GM23338 (cell line): ENCODE data around the gene PHF10. TPM values are rescaled to one million over a fixed set of nuclear protein-coding genes. Genes with fewer than 3 reads are reported as not detected.
"Not testable (repeated sequence)": the region's sequence is repeated elsewhere in the genome, so short reads cannot be mapped to it uniquely, and the experiment has no call there.

ENCODE experiments used
- ATAC-seq: fragments of 200-7000 bp; cut with Tn5 transposase; 3 replicates; pipeline ENCODE4 v1.9.1; 2020
- DNase-seq: peaks from one replicate; pipeline ENCODE4 v3.0.0-alpha.2; 2015; ENCODE audit warnings: low spot score
- H2AFZ ChIP-seq: fragments of 200-600 bp; sonication (generic); 2 replicates; pipeline ENCODE4 v1.8.0; 2016; ENCODE audit warnings: antibody characterized with exemption, mild to moderate bottlenecking, moderate library complexity
- H3F3A ChIP-seq: fragments of 200-600 bp; sonication (generic); replicated peaks from 2 replicates; pipeline ENCODE4 v1.8.0; 2017; ENCODE audit warnings: antibody characterized with exemption, mixed run types, low read depth
- H3K27ac ChIP-seq: fragments of 200-600 bp; sonication (generic); 2 replicates; pipeline ENCODE4 v1.6.1; 2016; ENCODE audit warnings: low read depth
- H3K27me3 ChIP-seq: fragments of 200-600 bp; sonication (generic); 2 replicates; pipeline ENCODE4 v1.8.0; 2016; ENCODE audit warnings: mild to moderate bottlenecking, mixed run types, moderate library complexity; ENCODE audit not compliant: insufficient read depth
- H3K36me3 ChIP-seq: fragments of 200-600 bp; sonication (generic); 2 replicates; pipeline ENCODE4 v1.8.0; 2016; ENCODE audit warnings: mild to moderate bottlenecking; ENCODE audit not compliant: insufficient read depth
- H3K4me1 ChIP-seq: fragments of 200-600 bp; sonication (generic); 2 replicates; pipeline ENCODE4 v1.8.0; 2016; ENCODE audit warnings: mild to moderate bottlenecking, moderate library complexity; ENCODE audit not compliant: insufficient read depth
- H3K4me2 ChIP-seq: fragments of 200-600 bp; sonication (generic); 2 replicates; pipeline ENCODE4 v1.7.1; 2017; ENCODE audit warnings: mixed run types
- H3K4me3 ChIP-seq: fragments of 200-600 bp; sonication (generic); 2 replicates; pipeline ENCODE4 v1.6.1; 2016; ENCODE audit warnings: mixed run types
- H3K79me2 ChIP-seq: fragments of 200-600 bp; sonication (generic); replicated peaks from 2 replicates; pipeline ENCODE4 v1.8.0; 2017; ENCODE audit warnings: mild to moderate bottlenecking; ENCODE audit not compliant: insufficient read depth
- H3K9me2 ChIP-seq: fragments of 200-600 bp; sonication (generic); 2 replicates; pipeline ENCODE4 v1.8.0; 2017; ENCODE audit not compliant: insufficient read depth
- H4K20me1 ChIP-seq: fragments of 200-600 bp; sonication (generic); replicated peaks from 2 replicates; pipeline ENCODE4 v1.8.0; 2017; ENCODE audit warnings: mild to moderate bottlenecking; ENCODE audit not compliant: insufficient read depth
- H3K27ac Mint-ChIP-seq: 2 replicates; pipeline ENCODE4 v1.8.0; 2020; ENCODE audit warnings: inconsistent platforms, mild to moderate bottlenecking, moderate library complexity, mixed read lengths
- H3K27me3 Mint-ChIP-seq: 3 replicates; pipeline ENCODE4 v1.8.0; 2022; ENCODE audit warnings: low read depth, mild to moderate bottlenecking, moderate library complexity, mixed read lengths, inconsistent platforms; ENCODE audit not compliant: insufficient read depth, poor library complexity
- H3K36me3 Mint-ChIP-seq: 3 replicates; pipeline ENCODE4 v1.8.0; 2021; ENCODE audit warnings: low read depth, mild to moderate bottlenecking, inconsistent platforms, moderate library complexity, mixed read lengths
- H3K4me1 Mint-ChIP-seq: 3 replicates; pipeline ENCODE4 v1.8.0; 2020; ENCODE audit warnings: mild to moderate bottlenecking, inconsistent platforms, mixed read lengths
- H3K4me3 Mint-ChIP-seq: 3 replicates; pipeline ENCODE4 v1.8.0; 2021; ENCODE audit warnings: moderate library complexity, mild to moderate bottlenecking, inconsistent platforms, mixed read lengths
- H3K9me3 Mint-ChIP-seq: 3 replicates; pipeline ENCODE4 v1.8.0; 2020; ENCODE audit warnings: moderate library complexity, mild to moderate bottlenecking, inconsistent platforms, mixed read lengths
- EZH2phosphoT487 ChIP-seq: fragments of 200-600 bp; sonication (generic); IDR thresholded peaks from one replicate; pipeline ENCODE4 v1.8.1; 2018; ENCODE audit warnings: antibody characterized with exemption; ENCODE audit not compliant: unreplicated experiment
- REST ChIP-seq: IDR thresholded peaks from one replicate; pipeline ENCODE4 v1.6.1; 2018; ENCODE audit warnings: antibody characterized with exemption; ENCODE audit not compliant: unreplicated experiment
- STAT1 ChIP-seq: IDR thresholded peaks from one replicate; pipeline ENCODE4 v1.6.1; 2016; ENCODE audit warnings: antibody characterized with exemption; ENCODE audit not compliant: unreplicated experiment
- ZNF114 ChIP-seq: fragments of 250-450 bp; sonication (Bioruptor Pico); IDR thresholded peaks from 2 replicates; pipeline ENCODE4 v1.5.0; 2020; ENCODE audit warnings: mild to moderate bottlenecking, moderate library complexity
- ZNF331 ChIP-seq: fragments of 250-450 bp; sonication (Bioruptor Pico); IDR thresholded peaks from 2 replicates; pipeline ENCODE4 v1.5.0; 2020; ENCODE audit warnings: low read depth, mild to moderate bottlenecking, moderate library complexity
- polyA plus RNA-seq: library from polyadenylated mRNA; unstranded; fragments of >200 nt; fragmentation: Nextera tagmentation; extraction: Ambion mirVana; gene quantifications from 2 replicates; pipeline ENCODE4 v1.2.1, GENCODE V29; 2016
- total RNA-seq: library from RNA; depleted of rRNA; stranded (reverse); fragments of >200 nt; shearing (Covaris generic); gene quantifications from 2 replicates; pipeline ENCODE4 v1.2.3, GENCODE V29; 2014
- TF ChIP-seq, protein P1 (sequence below): fragments of 250-450 bp; sonication (Bioruptor Pico); IDR thresholded peaks from 2 replicates; pipeline ENCODE4 v1.5.0; 2020; ENCODE audit warnings: mild to moderate bottlenecking, moderate library complexity
- TF ChIP-seq, protein P2 (sequence below), 2 experiments: fragments of 200-600 bp in 1 of 2; sonication (generic) in 1 of 2; conservative IDR thresholded peaks; 2 replicates each; pipeline versions ENCODE4 v1.5.1 to v1.6.1; 2016 to 2017; ENCODE audit warnings: antibody characterized with exemption in 2 of 2, low read depth in 2 of 2, mild to moderate bottlenecking in 2 of 2, moderate library complexity in 1 of 2
- TF ChIP-seq, protein P3 (sequence below): IDR thresholded peaks from 2 replicates; pipeline ENCODE4 v1.6.1; 2016; ENCODE audit warnings: antibody characterized with exemption

The PHF10 gene
- total and polyA plus RNA-seq, 2 experiments from 2014 or later, result 16.5 to 44.7 TPM

GRCh38 chr6:169697115-169697514 lies 27.2 kb downstream of the PHF10 start:
- H3F3A ChIP-seq, H3K27ac Mint-ChIP-seq, ATAC-seq, H3K36me3 ChIP-seq, H3K9me2 ChIP-seq, H3K4me3 ChIP-seq, H3K4me3 Mint-ChIP-seq, H3K4me2 ChIP-seq, H3K27ac ChIP-seq, H2AFZ ChIP-seq, H3K27me3 Mint-ChIP-seq, H3K27me3 ChIP-seq, H3K9me3 Mint-ChIP-seq: not testable (repeated sequence)
- Histone ChIP-seq H3K79me2 (peaks cover 82% of the 10 kb centered on the region), H3K4me1 (peaks cover 11% of the 10 kb centered on the region), H4K20me1 (peaks cover 12% of the 10 kb centered on the region; the same call in 1 of the 2 replicates)
- H3K4me1 Mint-ChIP-seq, result peaks cover 21% of the 10 kb centered on the region
- TF ChIP-seq, protein P1, sequence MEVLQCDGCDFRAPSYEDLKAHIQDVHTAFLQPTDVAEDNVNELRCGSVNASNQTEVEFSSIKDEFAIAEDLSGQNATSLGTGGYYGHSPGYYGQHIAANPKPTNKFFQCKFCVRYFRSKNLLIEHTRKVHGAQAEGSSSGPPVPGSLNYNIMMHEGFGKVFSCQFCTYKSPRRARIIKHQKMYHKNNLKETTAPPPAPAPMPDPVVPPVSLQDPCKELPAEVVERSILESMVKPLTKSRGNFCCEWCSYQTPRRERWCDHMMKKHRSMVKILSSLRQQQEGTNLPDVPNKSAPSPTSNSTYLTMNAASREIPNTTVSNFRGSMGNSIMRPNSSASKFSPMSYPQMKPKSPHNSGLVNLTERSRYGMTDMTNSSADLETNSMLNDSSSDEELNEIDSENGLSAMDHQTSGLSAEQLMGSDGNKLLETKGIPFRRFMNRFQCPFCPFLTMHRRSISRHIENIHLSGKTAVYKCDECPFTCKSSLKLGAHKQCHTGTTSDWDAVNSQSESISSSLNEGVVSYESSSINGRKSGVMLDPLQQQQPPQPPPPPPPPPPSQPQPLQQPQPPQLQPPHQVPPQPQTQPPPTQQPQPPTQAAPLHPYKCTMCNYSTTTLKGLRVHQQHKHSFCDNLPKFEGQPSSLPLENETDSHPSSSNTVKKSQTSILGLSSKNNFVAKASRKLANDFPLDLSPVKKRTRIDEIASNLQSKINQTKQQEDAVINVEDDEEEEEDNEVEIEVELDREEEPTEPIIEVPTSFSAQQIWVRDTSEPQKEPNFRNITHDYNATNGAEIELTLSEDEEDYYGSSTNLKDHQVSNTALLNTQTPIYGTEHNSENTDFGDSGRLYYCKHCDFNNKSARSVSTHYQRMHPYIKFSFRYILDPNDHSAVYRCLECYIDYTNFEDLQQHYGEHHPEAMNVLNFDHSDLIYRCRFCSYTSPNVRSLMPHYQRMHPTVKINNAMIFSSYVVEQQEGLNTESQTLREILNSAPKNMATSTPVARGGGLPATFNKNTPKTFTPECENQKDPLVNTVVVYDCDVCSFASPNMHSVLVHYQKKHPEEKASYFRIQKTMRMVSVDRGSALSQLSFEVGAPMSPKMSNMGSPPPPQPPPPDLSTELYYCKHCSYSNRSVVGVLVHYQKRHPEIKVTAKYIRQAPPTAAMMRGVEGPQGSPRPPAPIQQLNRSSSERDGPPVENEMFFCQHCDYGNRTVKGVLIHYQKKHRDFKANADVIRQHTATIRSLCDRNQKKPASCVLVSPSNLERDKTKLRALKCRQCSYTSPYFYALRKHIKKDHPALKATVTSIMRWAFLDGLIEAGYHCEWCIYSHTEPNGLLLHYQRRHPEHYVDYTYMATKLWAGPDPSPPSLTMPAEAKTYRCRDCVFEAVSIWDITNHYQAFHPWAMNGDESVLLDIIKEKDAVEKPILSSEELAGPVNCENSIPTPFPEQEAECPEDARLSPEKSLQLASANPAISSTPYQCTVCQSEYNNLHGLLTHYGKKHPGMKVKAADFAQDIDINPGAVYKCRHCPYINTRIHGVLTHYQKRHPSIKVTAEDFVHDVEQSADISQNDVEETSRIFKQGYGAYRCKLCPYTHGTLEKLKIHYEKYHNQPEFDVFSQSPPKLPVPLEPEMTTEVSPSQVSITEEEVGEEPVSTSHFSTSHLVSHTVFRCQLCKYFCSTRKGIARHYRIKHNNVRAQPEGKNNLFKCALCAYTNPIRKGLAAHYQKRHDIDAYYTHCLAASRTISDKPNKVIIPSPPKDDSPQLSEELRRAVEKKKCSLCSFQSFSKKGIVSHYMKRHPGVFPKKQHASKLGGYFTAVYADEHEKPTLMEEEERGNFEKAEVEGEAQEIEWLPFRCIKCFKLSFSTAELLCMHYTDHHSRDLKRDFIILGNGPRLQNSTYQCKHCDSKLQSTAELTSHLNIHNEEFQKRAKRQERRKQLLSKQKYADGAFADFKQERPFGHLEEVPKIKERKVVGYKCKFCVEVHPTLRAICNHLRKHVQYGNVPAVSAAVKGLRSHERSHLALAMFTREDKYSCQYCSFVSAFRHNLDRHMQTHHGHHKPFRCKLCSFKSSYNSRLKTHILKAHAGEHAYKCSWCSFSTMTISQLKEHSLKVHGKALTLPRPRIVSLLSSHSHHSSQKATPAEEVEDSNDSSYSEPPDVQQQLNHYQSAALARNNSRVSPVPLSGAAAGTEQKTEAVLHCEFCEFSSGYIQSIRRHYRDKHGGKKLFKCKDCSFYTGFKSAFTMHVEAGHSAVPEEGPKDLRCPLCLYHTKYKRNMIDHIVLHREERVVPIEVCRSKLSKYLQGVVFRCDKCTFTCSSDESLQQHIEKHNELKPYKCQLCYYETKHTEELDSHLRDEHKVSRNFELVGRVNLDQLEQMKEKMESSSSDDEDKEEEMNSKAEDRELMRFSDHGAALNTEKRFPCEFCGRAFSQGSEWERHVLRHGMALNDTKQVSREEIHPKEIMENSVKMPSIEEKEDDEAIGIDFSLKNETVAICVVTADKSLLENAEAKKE (CRISPR knock-in tag), result 0 out of 2 replicates have a peak, but pooled peaks have one; percentile 17
- TF ChIP-seq, protein P2, sequence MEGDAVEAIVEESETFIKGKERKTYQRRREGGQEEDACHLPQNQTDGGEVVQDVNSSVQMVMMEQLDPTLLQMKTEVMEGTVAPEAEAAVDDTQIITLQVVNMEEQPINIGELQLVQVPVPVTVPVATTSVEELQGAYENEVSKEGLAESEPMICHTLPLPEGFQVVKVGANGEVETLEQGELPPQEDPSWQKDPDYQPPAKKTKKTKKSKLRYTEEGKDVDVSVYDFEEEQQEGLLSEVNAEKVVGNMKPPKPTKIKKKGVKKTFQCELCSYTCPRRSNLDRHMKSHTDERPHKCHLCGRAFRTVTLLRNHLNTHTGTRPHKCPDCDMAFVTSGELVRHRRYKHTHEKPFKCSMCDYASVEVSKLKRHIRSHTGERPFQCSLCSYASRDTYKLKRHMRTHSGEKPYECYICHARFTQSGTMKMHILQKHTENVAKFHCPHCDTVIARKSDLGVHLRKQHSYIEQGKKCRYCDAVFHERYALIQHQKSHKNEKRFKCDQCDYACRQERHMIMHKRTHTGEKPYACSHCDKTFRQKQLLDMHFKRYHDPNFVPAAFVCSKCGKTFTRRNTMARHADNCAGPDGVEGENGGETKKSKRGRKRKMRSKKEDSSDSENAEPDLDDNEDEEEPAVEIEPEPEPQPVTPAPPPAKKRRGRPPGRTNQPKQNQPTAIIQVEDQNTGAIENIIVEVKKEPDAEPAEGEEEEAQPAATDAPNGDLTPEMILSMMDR (conservative IDR thresholded peaks at IDR 0.05; ENCODE audit: low read depth in 2 of 2), result peak; percentile 67 to 80
- H3K36me3 Mint-ChIP-seq, result peaks cover 54% of the 10 kb centered on the region
- peak; percentile 71 for DNase-seq

DNA sequence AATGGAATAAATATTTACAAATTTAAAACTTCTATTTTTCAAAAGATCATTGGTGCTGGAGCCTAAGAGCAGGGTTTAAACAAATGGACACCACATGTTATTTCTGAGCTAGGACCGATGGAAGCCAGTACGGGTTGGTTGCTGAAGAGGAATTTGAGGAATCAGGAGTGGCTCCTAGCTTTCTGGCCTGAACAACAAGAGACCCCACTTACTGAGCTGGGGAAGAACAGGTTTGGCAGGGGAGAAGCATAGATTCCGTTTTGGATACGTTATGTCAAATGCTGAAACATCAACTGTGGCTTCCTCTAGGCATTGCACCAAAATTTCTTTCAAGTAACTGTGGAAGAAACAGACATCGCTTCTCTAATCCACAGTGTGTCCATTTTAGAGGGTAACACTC lies 29.2 kb downstream of the PHF10 start:
- no peak overlapping the region for H3K27ac Mint-ChIP-seq
- no peak for DNase-seq
- peaks cover 12% of the 10 kb centered on the region; the same call in 1 of the 2 replicates for H4K20me1 ChIP-seq
- no peak overlapping the region for H3K4me3 Mint-ChIP-seq
- no peaks in the 10 kb centered on the region for H3F3A ChIP-seq
- no peak overlapping the region for H3K27ac ChIP-seq
- H3K4me2 ChIP-seq, result no peak overlapping the region
- H3K27me3 ChIP-seq, result no peaks in the 10 kb centered on the region
- no peak overlapping the region for H3K4me3 ChIP-seq
- peaks cover 86% of the 10 kb centered on the region for H3K79me2 ChIP-seq
- H3K4me1 Mint-ChIP-seq, result peaks cover 19% of the 10 kb centered on the region
- H3K9me2 ChIP-seq, result no peaks in the 10 kb centered on the region
- no peak for ATAC-seq
- peaks cover 3% of the 10 kb centered on the region for H3K4me1 ChIP-seq
- no peak overlapping the region for H2AFZ ChIP-seq
- H3K9me3 Mint-ChIP-seq, result peaks cover 8% of the 10 kb centered on the region; the same call in 1 of the 3 replicates
- H3K27me3 Mint-ChIP-seq, result peaks cover 13% of the 10 kb centered on the region
- H3K36me3 Mint-ChIP-seq, result peaks cover 65% of the 10 kb centered on the region
- no peaks in the 10 kb centered on the region for H3K36me3 ChIP-seq
- TF ChIP-seq REST, result no peak
- TF ChIP-seq ZNF331 (CRISPR knock-in tag), result no peak
- TF ChIP-seq, protein P3, sequence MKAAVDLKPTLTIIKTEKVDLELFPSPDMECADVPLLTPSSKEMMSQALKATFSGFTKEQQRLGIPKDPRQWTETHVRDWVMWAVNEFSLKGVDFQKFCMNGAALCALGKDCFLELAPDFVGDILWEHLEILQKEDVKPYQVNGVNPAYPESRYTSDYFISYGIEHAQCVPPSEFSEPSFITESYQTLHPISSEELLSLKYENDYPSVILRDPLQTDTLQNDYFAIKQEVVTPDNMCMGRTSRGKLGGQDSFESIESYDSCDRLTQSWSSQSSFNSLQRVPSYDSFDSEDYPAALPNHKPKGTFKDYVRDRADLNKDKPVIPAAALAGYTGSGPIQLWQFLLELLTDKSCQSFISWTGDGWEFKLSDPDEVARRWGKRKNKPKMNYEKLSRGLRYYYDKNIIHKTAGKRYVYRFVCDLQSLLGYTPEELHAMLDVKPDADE, result no peak
- no peak for TF ChIP-seq EZH2phosphoT487
- TF ChIP-seq ZNF114, result no peak
- no peak for TF ChIP-seq STAT1
